HCT116 (cell line): ENCODE results near the gene GJA3. TPM values are rescaled to one million over a fixed set of nuclear protein-coding genes. Genes with fewer than 3 reads are reported as not detected.

Source experiments
- ATAC-seq: fragments of 200-7000 bp; cut with Tn5 transposase; 2 replicates; pipeline ENCODE4 v1.9.1; 2020; ENCODE audit warnings: mild to moderate bottlenecking, moderate library complexity
- BruUV-seq: library from RNA; stranded (reverse); fragments of 400-500 nt; replicated peaks from 2 replicates; lab custom pipeline; 2021; lab: Mats Ljungman, UMichigan
- CTCF ChIA-PET: fragments of 300-600 bp; sonication (Branson Sonifier 250); formaldehyde crosslinking; loops from one replicate; lab custom pipeline; 2021; ENCODE audit warnings: antibody characterized with exemption; lab: Charles Lee
- POLR2A ChIA-PET: fragments of 300-600, 350-600 bp; sonication (Branson Sonifier 250); formaldehyde crosslinking; loops from one replicate; lab custom pipeline; 2021; ENCODE audit warnings: antibody characterized with exemption; lab: Charles Lee
- RAD21 ChIA-PET, 2 experiments: fragments of 300-600 bp; sonication (Branson Sonifier 250); formaldehyde crosslinking; loops; one replicate each; lab custom pipeline; 2023; ENCODE audit warnings: low total read pairs in 2 of 2; ENCODE audit not compliant: uncharacterized antibody in 2 of 2, unreplicated experiment in 2 of 2, low non-redundant PET in 1 of 2; lab: Charles Lee
- DNase-seq: peaks from one replicate; pipeline ENCODE4 v3.0.0-alpha.2; 2010; ENCODE audit warnings: low read depth, low spot score
- H2AFZ ChIP-seq: fragments of 200-600 bp; shearing (Covaris generic), sonication (generic); 2 replicates; pipeline ENCODE4 v1.6.1; 2017; ENCODE audit warnings: low read depth, mixed run types, mixed read lengths, antibody characterized with exemption, low read length; ENCODE audit not compliant: poor library complexity, severe bottlenecking
- H3K27ac ChIP-seq: 2 replicates; pipeline ENCODE4 v1.5.1; 2012; ENCODE audit warnings: low read depth, low read length
- H3K27me3 ChIP-seq: fragments of 200-600 bp; sonication (generic); 2 replicates; pipeline ENCODE4 v1.6.1; 2016; ENCODE audit warnings: mixed run types, low read length, mixed read lengths; ENCODE audit not compliant: insufficient read depth
- H3K36me3 ChIP-seq, 2 experiments: fragments of 200-500 bp in 1 of 2; fragments of 200-600 bp in 1 of 2; sonication (Bioruptor generic) in 1 of 2; sonication (generic) in 1 of 2; 2 replicates each; pipeline versions ENCODE4 v1.5.1 to v1.6.1; 2014 to 2016; ENCODE audit warnings: low read length in 2 of 2, inconsistent platforms in 1 of 2, mixed read lengths in 1 of 2, mixed run types in 1 of 2; ENCODE audit not compliant: insufficient read depth in 2 of 2, control insufficient read depth in 1 of 2
- H3K4me1 ChIP-seq, 2 experiments: fragments of 200-600 bp in 1 of 2; sonication (generic) in 1 of 2; 2 replicates each; pipeline versions ENCODE4 v1.5.1 to v1.6.1; 2012 to 2017; ENCODE audit warnings: low read length in 2 of 2, inconsistent platforms in 1 of 2, mild to moderate bottlenecking in 1 of 2, mixed read lengths in 1 of 2, mixed run types in 1 of 2, moderate library complexity in 1 of 2; ENCODE audit not compliant: insufficient read depth in 2 of 2, control insufficient read depth in 1 of 2
- H3K4me2 ChIP-seq: fragments of 200-600 bp; sonication (generic); 2 replicates; pipeline ENCODE4 v1.6.1; 2017; ENCODE audit warnings: mixed run types, low read length, mixed read lengths
- H3K4me3 ChIP-seq, 2 experiments: fragments of 200-600 bp in 1 of 2; sonication (generic) in 1 of 2; replicated peaks in 1 of 2; 2 replicates each; pipeline ENCODE4 v1.5.1; 2011 to 2016; ENCODE audit warnings: low read length in 2 of 2, control low read depth in 1 of 2, low read depth in 1 of 2, mild to moderate bottlenecking in 1 of 2, mixed read lengths in 1 of 2, mixed run types in 1 of 2
- H3K79me2 ChIP-seq: fragments of 200-600 bp; sonication (generic); 2 replicates; pipeline ENCODE4 v1.6.1; 2017; ENCODE audit warnings: mild to moderate bottlenecking, mixed run types, low read length, moderate library complexity, mixed read lengths; ENCODE audit not compliant: insufficient read depth
- H3K9ac ChIP-seq: fragments of 200-600 bp; sonication (generic); 2 replicates; pipeline ENCODE4 v1.6.1; 2016; ENCODE audit warnings: low read length, mixed read lengths
- H3K9me2 ChIP-seq: fragments of 200-600 bp; sonication (generic), shearing (Covaris generic); 2 replicates; pipeline ENCODE4 v1.6.1; 2017; ENCODE audit warnings: mixed run types, mild to moderate bottlenecking, moderate library complexity; ENCODE audit not compliant: insufficient read depth
- H3K9me3 ChIP-seq, 2 experiments: fragments of 200-500 bp in 1 of 2; fragments of 200-600 bp in 1 of 2; sonication (Bioruptor generic) in 1 of 2; sonication (generic) in 1 of 2; 2 replicates each; pipeline ENCODE4 v1.6.1; 2014 to 2017; ENCODE audit warnings: low read length in 2 of 2, mixed read lengths in 2 of 2, inconsistent platforms in 1 of 2, low read depth in 1 of 2, mild to moderate bottlenecking in 1 of 2, mixed run types in 1 of 2, moderate library complexity in 1 of 2; ENCODE audit not compliant: control insufficient read depth in 1 of 2, insufficient read depth in 1 of 2
- H4K20me1 ChIP-seq: fragments of 200-600 bp; sonication (generic), shearing (Covaris generic); 2 replicates; pipeline ENCODE4 v1.6.1; 2017; ENCODE audit warnings: mixed run types, mild to moderate bottlenecking, moderate library complexity; ENCODE audit not compliant: insufficient read depth
- ATF3 ChIP-seq: IDR thresholded peaks from 2 replicates; pipeline ENCODE4 v1.6.1; 2012
- CBX3 ChIP-seq: IDR thresholded peaks from 2 replicates; pipeline ENCODE4 v1.6.1; 2012; ENCODE audit warnings: low read depth
- CEBPB ChIP-seq: IDR thresholded peaks from 2 replicates; pipeline ENCODE4 v1.6.1; 2012; ENCODE audit warnings: low read depth
- EGR1 ChIP-seq: IDR thresholded peaks from 2 replicates; pipeline ENCODE4 v1.6.1; 2012; ENCODE audit warnings: low read depth
- ELF1 ChIP-seq: IDR thresholded peaks from 2 replicates; pipeline ENCODE4 v1.6.1; 2012; ENCODE audit warnings: low read depth, borderline replicate concordance
- EZH2 ChIP-seq: fragments of 200-600 bp; sonication (generic); IDR thresholded peaks from 2 replicates; pipeline ENCODE4 v1.6.1; 2017; ENCODE audit warnings: antibody characterized with exemption, mixed run types
- FOSL1 ChIP-seq: IDR thresholded peaks from 2 replicates; pipeline ENCODE4 v1.6.1; 2012; ENCODE audit warnings: low read depth
- JUND ChIP-seq: IDR thresholded peaks from 2 replicates; pipeline ENCODE4 v1.6.1; 2012
- MAX ChIP-seq: IDR thresholded peaks from 2 replicates; pipeline ENCODE4 v1.6.1; 2012
- POLR2A ChIP-seq: IDR thresholded peaks from 2 replicates; pipeline ENCODE4 v1.7.0; 2011; ENCODE audit warnings: borderline replicate concordance; ENCODE audit not compliant: insufficient read depth, insufficient read length; ENCODE audit errors: extremely low read depth
- POLR2AphosphoS5 ChIP-seq: IDR thresholded peaks from 2 replicates; pipeline ENCODE4 v1.6.1; 2011; ENCODE audit warnings: mild to moderate bottlenecking, low read depth, low read length, moderate library complexity
- SP1 ChIP-seq: IDR thresholded peaks from 2 replicates; pipeline ENCODE4 v1.6.1; 2012; ENCODE audit warnings: low read depth
- SRF ChIP-seq: IDR thresholded peaks from 2 replicates; pipeline ENCODE4 v1.6.1; 2012; ENCODE audit warnings: low read depth
- TCF7L2 ChIP-seq: IDR thresholded peaks from 2 replicates; pipeline ENCODE4 v1.7.0; 2011; ENCODE audit warnings: borderline replicate concordance, inconsistent platforms; ENCODE audit not compliant: insufficient read depth, insufficient read length; ENCODE audit errors: extremely low read depth
- YY1 ChIP-seq: IDR thresholded peaks from 2 replicates; pipeline ENCODE4 v1.6.1; 2011; ENCODE audit warnings: low read length, low read depth, moderate library complexity, mild to moderate bottlenecking; ENCODE audit not compliant: insufficient replicate concordance; ENCODE audit errors: extremely low read depth
- ZFX ChIP-seq: fragments of 450-650 bp; IDR thresholded peaks from 2 replicates; pipeline ENCODE4 v1.6.1; 2017
- ZNF274 ChIP-seq: fragments of 200-500 bp; sonication (Bioruptor generic); IDR thresholded peaks from 2 replicates; pipeline ENCODE4 v1.6.1; 2014; ENCODE audit warnings: mild to moderate bottlenecking, low read depth, low read length, inconsistent platforms
- intact Hi-C: fragments of 100-400 bp; cut with micrococcal nuclease; formaldehyde crosslinking; loops from 2 replicates; pipeline ENCODE4 v1.10.0; 2022
- total RNA-seq: library from RNA; stranded (reverse); gene quantifications from one replicate; pipeline ENCODE4 v1.2.1, GENCODE V29; 2021; ENCODE audit not compliant: unreplicated experiment
- TF ChIP-seq, protein P1 (sequence below), 3 experiments: fragments of 200-600 bp in 1 of 3; sonication (generic) in 1 of 3; IDR thresholded peaks in 2 of 3; conservative IDR thresholded peaks in 1 of 3; 2 replicates each; pipeline ENCODE4 v1.5.1; 2012 to 2017; ENCODE audit warnings: low read depth in 2 of 3, low read length in 2 of 3, antibody characterized with exemption in 1 of 3, borderline replicate concordance in 1 of 3, control low read depth in 1 of 3, mild to moderate bottlenecking in 1 of 3, mixed read lengths in 1 of 3, mixed run types in 1 of 3, moderate library complexity in 1 of 3; ENCODE audit not compliant: insufficient read depth in 1 of 3

GJA3 gene
- total RNA-seq, 1 experiment from 2014 or later: 8.0 TPM

DNA sequence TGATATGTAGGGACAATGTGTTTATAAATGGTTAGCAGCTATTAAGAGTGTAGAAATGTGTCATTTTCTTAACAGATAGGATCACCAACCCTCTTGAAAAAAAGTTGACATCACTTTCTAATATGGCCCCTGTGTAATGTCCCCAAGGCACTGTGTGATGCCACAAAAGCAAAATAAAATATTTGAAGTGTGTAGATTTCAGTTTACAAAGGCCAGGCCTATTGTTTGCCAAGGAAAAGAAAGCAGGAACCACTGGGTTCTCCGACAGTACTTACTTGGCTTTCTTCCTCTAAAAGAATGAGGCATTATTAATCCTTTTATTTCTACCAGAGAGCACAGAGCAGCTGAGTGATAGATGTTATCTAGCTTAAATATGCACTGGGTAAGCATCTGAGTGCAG, 10.5 kb upstream of the GJA3 start:
- H3K27ac ChIP-seq: no peak overlapping the region
- H3K9me2 ChIP-seq: no peaks in the 10 kb centered on the region
- intact Hi-C loops: no loop called here
- BruUV-seq: no TSS peak
- H3K9me3 ChIP-seq: no peaks in the 10 kb centered on the region
- ATAC-seq: no peak
- H3K4me1 ChIP-seq: peaks cover 15 to 32% of the 10 kb centered on the region in 2 experiments
- no peak overlapping the region for H3K4me2 ChIP-seq
- no peak for TF ChIP-seq JUND
- TF ChIP-seq SRF: no peak
- no peak for TF ChIP-seq POLR2A
- TF ChIP-seq CEBPB: no peak
- TF ChIP-seq FOSL1: no peak
- no peak for TF ChIP-seq ZNF274
- TF ChIP-seq YY1: no peak
- TF ChIP-seq SP1: no peak
- no peak for TF ChIP-seq MAX
- TF ChIP-seq EZH2: no peak
- TF ChIP-seq, protein P1, sequence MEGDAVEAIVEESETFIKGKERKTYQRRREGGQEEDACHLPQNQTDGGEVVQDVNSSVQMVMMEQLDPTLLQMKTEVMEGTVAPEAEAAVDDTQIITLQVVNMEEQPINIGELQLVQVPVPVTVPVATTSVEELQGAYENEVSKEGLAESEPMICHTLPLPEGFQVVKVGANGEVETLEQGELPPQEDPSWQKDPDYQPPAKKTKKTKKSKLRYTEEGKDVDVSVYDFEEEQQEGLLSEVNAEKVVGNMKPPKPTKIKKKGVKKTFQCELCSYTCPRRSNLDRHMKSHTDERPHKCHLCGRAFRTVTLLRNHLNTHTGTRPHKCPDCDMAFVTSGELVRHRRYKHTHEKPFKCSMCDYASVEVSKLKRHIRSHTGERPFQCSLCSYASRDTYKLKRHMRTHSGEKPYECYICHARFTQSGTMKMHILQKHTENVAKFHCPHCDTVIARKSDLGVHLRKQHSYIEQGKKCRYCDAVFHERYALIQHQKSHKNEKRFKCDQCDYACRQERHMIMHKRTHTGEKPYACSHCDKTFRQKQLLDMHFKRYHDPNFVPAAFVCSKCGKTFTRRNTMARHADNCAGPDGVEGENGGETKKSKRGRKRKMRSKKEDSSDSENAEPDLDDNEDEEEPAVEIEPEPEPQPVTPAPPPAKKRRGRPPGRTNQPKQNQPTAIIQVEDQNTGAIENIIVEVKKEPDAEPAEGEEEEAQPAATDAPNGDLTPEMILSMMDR (IDR thresholded peaks at IDR 0.05 in 2 of 3, conservative IDR thresholded peaks at IDR 0.05 in 1 of 3; ENCODE audit: borderline replicate concordance in 1 of 3, insufficient read depth in 1 of 3, low read depth in 2 of 3, low read length in 2 of 3): no peak
- TF ChIP-seq ELF1: no peak
- no peak for TF ChIP-seq EGR1
- TF ChIP-seq ZFX: no peak
- TF ChIP-seq TCF7L2: no peak
- no peak for TF ChIP-seq POLR2AphosphoS5
- no peak for TF ChIP-seq CBX3
- TF ChIP-seq ATF3: no peak
- TF ChIP-seq, all 23 proteins: peak for 0
- ChIA-PET POLR2A (no interaction called here), RAD21 (no interaction called here), CTCF (no interaction called here)
- Histone ChIP-seq H4K20me1 (no peaks in the 10 kb centered on the region), H2AFZ (no peak overlapping the region), H3K79me2 (no peaks in the 10 kb centered on the region), H3K27me3 (no peaks in the 10 kb centered on the region), H3K36me3 (no peaks in the 10 kb centered on the region), H3K9ac (no peak overlapping the region), H3K4me3 (no peak overlapping the region)
- DNase-seq: no peak
